HTR-8/SVneo (cell line): ENCODE data around the gene ALDH3A1.
A peak's percentile ranks its signal among the peaks of the same experiment; 100 is the strongest.

Source experiments
- DNase-seq: peaks from one replicate; pipeline ENCODE4 v3.0.0; 2011; ENCODE audit warnings: low spot score, mixed read lengths; ENCODE audit not compliant: insufficient read length
- FAIRE-seq: peaks from 2 replicates; lab custom pipeline; 2011; peaks lifted over from hg19 to GRCh38; lab: Jason Lieb, UNC

ALDH3A1 gene

GRCh38 chr17:19762515-19762961 is 14.4 kb upstream of the ALDH3A1 start:
- DNase-seq (peak; percentile 97), FAIRE-seq (peak; percentile 96)

GRCh38 chr17:19760746-19761145 is 12.6 kb upstream of the ALDH3A1 start:
- DNase-seq, result no peak
- FAIRE-seq, result no peak

GRCh38 chr17:19759568-19760549 is 11.8 kb upstream of the ALDH3A1 start:
- peak; percentile 77 for FAIRE-seq
- DNase-seq, result no peak

- FAIRE-seq (no peak), DNase-seq (no peak)
These were observed 9.6 kb upstream of the ALDH3A1 start for GRCh38 chr17:19757536-19758180.

DNA sequence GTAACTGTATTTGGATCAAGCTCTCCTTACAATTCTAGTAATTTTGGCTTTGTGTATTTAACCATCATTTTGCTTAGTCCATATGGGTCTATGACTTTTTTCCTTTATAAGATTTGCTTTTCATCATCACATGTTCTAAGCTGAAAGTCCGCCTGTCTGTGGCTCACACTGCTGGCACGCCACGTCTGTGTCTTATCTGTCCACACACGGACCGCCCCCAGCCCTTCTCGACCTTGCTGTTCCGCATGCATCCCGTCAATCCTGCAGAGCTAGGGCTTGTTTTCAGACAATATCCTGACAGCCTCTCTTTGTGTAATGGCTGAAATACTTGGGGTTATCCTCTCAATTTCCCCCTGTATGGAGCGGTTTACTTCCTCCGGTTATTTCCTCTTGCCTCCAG is 8.4 kb upstream of the ALDH3A1 start:
- no peak for FAIRE-seq
- DNase-seq, result no peak

- FAIRE-seq (peak; percentile 13), DNase-seq (no peak)
These were observed 7.9 kb upstream of the ALDH3A1 start for GRCh38 chr17:19755821-19756510.

DNA sequence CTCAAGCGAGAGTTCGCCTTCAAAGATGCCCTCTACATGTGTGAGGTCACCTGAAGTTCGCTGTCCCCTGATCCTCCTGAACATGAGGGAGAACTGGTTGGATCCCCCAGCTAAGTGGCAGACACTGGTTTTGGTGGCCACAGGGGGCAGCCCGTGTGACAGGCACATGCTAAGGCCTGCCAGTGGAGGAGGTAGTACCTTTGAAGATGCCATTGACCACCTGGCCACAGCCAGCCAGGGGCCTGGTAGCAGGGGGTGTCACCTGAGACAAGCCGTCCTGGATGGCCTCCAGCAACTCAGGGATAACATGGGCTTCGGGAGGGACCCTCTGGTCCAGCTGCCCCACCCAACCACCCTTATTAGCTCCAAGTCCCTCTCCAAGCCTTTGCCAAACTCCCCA is 7.3 kb upstream of the ALDH3A1 start:
- DNase-seq (no peak), FAIRE-seq (peak; percentile 71)

DNA sequence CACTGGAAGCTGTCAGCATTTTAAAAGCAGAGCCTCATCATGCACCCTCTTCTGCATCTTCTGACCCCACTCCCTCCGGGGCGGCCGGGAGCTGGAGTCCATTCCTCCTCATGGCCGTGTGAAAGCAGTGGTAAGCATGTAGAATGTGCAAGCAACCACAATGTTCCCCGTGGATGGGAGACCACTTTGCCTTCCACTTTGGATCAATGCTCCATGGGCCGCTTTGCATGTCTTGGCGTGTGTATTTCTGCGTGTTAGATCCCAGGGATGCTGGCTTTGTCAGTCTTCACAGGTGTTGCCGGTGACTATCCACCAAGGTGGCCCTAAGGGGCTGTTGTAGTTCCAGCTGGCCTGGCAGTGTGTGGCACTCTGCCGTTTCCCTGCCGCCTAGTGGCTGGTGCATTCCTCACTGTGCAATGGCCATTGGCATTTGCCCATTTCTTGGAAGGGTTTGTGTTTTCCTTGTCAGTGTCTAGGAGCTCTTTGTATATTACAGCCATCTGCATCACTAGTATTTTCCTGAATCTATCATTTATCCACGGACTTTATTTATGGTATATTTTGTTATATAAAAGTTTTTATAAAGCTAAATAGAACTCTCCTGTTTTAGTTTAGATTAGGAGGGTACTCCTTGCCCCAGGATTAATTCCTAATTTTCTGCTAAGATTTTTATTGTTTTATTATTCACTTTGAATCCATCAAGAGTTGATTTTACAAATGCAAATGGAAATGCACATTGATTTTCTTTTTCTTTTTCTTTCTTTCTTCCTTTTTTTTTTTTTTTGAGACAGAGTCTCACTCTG is 5.8 kb upstream of the ALDH3A1 start:
- no peak for DNase-seq
- no peak for FAIRE-seq

- DNase-seq (peak; percentile 98), FAIRE-seq (peak; percentile 99)
These were observed 5.0 kb upstream of the ALDH3A1 start for GRCh38 chr17:19753051-19753509.

- no peak for FAIRE-seq
- DNase-seq, result no peak
These were observed 4.3 kb upstream of the ALDH3A1 start for GRCh38 chr17:19752216-19753050.

- FAIRE-seq, result peak; percentile 71
- no peak for DNase-seq
These were observed 2.7 kb upstream of the ALDH3A1 start for GRCh38 chr17:19750835-19751234.

GRCh38 chr17:19750020-19750572 is 2.0 kb upstream of the ALDH3A1 start:
- DNase-seq, result no peak
- FAIRE-seq, result peak; percentile 49

DNA sequence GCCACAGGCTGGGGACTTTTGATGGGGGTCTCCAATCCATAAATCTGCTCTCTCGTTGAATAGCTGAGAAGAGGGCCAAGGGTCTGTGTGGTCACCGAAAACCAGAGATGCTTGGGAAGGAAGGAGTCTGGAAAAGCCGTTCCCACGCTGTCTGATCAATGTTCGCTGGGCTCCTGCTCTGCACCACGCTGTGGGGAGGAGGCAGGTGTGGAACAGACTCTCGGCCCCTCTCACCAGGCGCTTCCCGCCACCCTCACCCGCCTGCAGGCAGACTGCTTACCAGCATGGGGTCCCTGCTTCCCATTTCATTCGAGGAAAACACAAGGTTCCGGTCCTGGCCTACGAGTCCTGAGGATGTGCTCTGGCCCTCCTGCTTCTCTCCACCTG is 702 bp upstream of the ALDH3A1 start:
- FAIRE-seq (no peak), DNase-seq (no peak)

- FAIRE-seq (peak; percentile 31), DNase-seq (no peak)
These were observed 859 bp downstream of the ALDH3A1 start for GRCh38 chr17:19747159-19747719.

GRCh38 chr17:19746517-19746916 is 1.6 kb downstream of the ALDH3A1 start:
- DNase-seq, result no peak
- FAIRE-seq, result peak; percentile 95

- no peak for DNase-seq
- no peak for FAIRE-seq
These were observed 3.0 kb downstream of the ALDH3A1 start for GRCh38 chr17:19744922-19745757.

GRCh38 chr17:19744492-19744891 is 3.6 kb downstream of the ALDH3A1 start:
- DNase-seq, result no peak
- FAIRE-seq, result no peak
